DOHH2 (cell line): ENCODE results near the gene FANCC.

Experiments
- CTCF ChIP-seq: fragments of 200-600 bp; sonication (generic); IDR thresholded peaks from one replicate; pipeline ENCODE4 v1.5.1; 2014; ENCODE audit warnings: antibody characterized with exemption, mild to moderate bottlenecking, low read depth, low read length; ENCODE audit not compliant: poor library complexity, severe bottlenecking
- EZH2phosphoT487 ChIP-seq: fragments of 200-600 bp; sonication (generic); IDR thresholded peaks from 2 replicates; pipeline ENCODE4 v1.6.1; 2017; ENCODE audit warnings: borderline replicate concordance, mild to moderate bottlenecking, antibody characterized with exemption, low read length, moderate library complexity, mixed read lengths

GRCh38 chr9:95107001-95107749, 210.3 kb downstream of the FANCC start:
- TF ChIP-seq CTCF (no peak), EZH2phosphoT487 (no peak)
